Naive thymus-derived CD8-positive, alpha-beta T cell (primary cell): Measurements from ENCODE around the gene AMOTL2. TPM values are rescaled to one million over a fixed set of nuclear protein-coding genes. Genes with fewer than 3 reads are reported as not detected.
A peak's percentile ranks its signal among the peaks of the same experiment; 100 is the strongest.

Experiments
- ATAC-seq, 2 donors: fragments of 150-1000 bp; cut with Tn5 transposase in 1 of 2; sonication (Bioruptor Pico), chemical (Tn5 transposase) in 1 of 2; 1 replicate in 1 of 2; 2 replicates in 1 of 2; pipeline ENCODE4 v1.10.0; 2021; ENCODE audit warnings: mild to moderate bottlenecking in 2 of 2, moderate library complexity in 2 of 2
- POLR2A ChIA-PET: fragments of 350-600 bp; sonication (Branson Sonifier 250); formaldehyde crosslinking; loops from one replicate; lab custom pipeline; 2021; ENCODE audit warnings: antibody characterized with exemption; lab: Charles Lee
- DNase-seq, 10 donors: peaks; one replicate each; pipeline versions ENCODE4 v3.0.0 to v3.0.0-alpha.2; 2020 to 2022
- H3K27ac Mint-ChIP-seq, 10 donors: one replicate each; pipeline ENCODE4 v1.8.0; 2020 to 2022; ENCODE audit warnings: mild to moderate bottlenecking in 10 of 10, mixed read lengths in 10 of 10, moderate library complexity in 4 of 10, inconsistent platforms in 1 of 10
- H3K27me3 Mint-ChIP-seq, 5 donors: one replicate each; pipeline ENCODE4 v1.8.0; 2021 to 2022; ENCODE audit warnings: mixed read lengths in 5 of 5
- H3K36me3 Mint-ChIP-seq, 3 donors: one replicate each; pipeline ENCODE4 v1.8.0; 2020 to 2022; ENCODE audit warnings: mixed read lengths in 3 of 3, mild to moderate bottlenecking in 2 of 3, inconsistent platforms in 1 of 3
- H3K4me1 Mint-ChIP-seq, 4 donors: one replicate each; pipeline ENCODE4 v1.8.0; 2021 to 2022; ENCODE audit warnings: mixed read lengths in 4 of 4
- H3K4me3 Mint-ChIP-seq, 10 donors: one replicate each; pipeline ENCODE4 v1.8.0; 2020 to 2022; ENCODE audit warnings: mild to moderate bottlenecking in 10 of 10, mixed read lengths in 10 of 10, moderate library complexity in 6 of 10, inconsistent platforms in 1 of 10
- H3K9me3 Mint-ChIP-seq, 9 donors: one replicate each; pipeline ENCODE4 v1.8.0; 2020 to 2022; ENCODE audit warnings: mixed read lengths in 9 of 9, mild to moderate bottlenecking in 3 of 9, inconsistent platforms in 1 of 9, moderate library complexity in 1 of 9
- polyA plus RNA-seq, 3 donors: library from polyadenylated mRNA; unstranded; fragments of 300-500 nt; fragmentation: Illumina TruSeq; gene quantifications; one replicate each; pipeline ENCODE4 v1.2.3, GENCODE V29; 2021
- total RNA-seq, 8 experiments: library from RNA in 2 of 8; stranded (reverse) in 2 of 8; gene quantifications; one replicate each; pipeline ENCODE4 v1.2.3 and lab custom pipeline; 2021 to 2026

Gene AMOTL2
- total and polyA plus RNA-seq, 5 experiments from 2014 or later = not detected

DNA sequence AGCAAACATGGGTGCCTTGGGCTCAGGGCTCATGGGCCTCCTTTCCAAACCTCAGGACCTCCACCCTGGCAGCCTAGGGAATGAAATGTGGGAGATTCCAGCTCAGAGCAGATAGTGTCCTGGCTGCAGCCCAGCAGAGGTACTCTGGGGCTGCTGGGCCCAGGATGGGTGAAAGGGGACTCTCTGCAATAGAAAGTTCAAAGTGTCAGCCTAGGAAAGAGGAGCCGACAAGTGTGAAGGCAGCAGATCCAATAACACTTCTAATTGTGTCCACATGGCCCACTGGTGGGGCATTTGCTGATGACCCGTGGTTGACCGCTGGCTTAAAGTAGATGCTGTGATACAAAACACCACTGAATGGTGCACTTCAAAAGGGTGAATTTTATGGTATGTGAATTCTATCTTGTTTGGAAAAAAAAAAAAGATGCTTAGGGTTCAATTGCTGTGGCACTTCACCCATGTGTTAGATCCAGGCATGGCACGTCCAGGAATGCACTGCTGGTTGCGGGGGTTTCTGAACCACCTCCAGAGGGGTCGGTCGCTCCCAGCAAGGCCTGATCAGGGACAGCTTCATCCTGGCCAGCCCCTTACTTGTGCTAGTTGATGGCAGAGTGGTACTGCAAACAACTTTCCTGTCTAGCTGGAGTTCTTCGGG is 20.9 kb downstream of the AMOTL2 start:
- Mint-ChIP-seq H3K27ac (peak overlapping the region in 1 of 10 donors; percentile 28), H3K36me3 (no peaks in the 10 kb centered on the region), H3K9me3 (no peaks in the 10 kb centered on the region), H3K27me3 (no peaks in the 10 kb centered on the region), H3K4me3 (no peak overlapping the region), H3K4me1 (peaks cover 0 to 5% (median 0%) of the 10 kb centered on the region in 4 donors)
- POLR2A ChIA-PET = no interaction called here
- DNase-seq = no peak
- no peak for ATAC-seq

DNA sequence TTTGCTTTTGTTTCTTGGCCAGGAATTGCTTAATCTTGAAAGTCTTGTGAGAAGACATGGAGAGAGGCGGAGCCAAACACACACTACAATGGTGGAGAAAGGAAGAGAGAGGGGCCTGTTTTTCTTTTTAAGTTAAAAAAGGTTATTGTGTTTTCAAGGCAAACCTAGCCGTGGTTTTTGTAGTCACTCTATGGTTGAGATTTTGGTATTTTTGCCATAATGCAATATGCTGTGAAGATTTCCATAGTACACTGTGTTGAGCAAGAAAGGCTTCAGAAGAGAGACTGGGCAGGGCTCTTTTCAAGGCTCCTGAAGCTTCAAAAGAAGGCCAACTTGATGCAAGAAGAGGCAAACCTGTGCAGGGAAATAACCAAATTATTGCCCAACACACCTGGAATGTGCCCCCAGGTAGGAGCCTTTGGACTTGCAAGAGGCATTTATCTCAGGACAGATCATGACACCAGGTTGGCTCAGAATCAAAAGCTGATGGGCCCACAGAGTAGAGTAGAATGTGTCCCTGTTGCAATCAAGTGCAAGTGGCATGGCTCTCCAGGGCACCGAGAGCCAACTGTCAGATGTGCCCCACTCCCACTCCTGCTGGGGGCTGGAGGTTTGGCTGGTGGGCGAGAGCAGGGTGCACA is 22.1 kb downstream of the AMOTL2 start:
- POLR2A ChIA-PET = no interaction called here
- Mint-ChIP-seq H3K27ac (no peak overlapping the region), H3K4me1 (peaks cover 0 to 5% (median 0%) of the 10 kb centered on the region in 4 donors), H3K4me3 (no peak overlapping the region), H3K9me3 (peaks cover 0 to 6% (median under 1%) of the 10 kb centered on the region in 9 donors), H3K36me3 (peaks cover 0 to 4% (median 0%) of the 10 kb centered on the region in 3 donors), H3K27me3 (no peaks in the 10 kb centered on the region)
- no peak for DNase-seq
- no peak for ATAC-seq

DNA sequence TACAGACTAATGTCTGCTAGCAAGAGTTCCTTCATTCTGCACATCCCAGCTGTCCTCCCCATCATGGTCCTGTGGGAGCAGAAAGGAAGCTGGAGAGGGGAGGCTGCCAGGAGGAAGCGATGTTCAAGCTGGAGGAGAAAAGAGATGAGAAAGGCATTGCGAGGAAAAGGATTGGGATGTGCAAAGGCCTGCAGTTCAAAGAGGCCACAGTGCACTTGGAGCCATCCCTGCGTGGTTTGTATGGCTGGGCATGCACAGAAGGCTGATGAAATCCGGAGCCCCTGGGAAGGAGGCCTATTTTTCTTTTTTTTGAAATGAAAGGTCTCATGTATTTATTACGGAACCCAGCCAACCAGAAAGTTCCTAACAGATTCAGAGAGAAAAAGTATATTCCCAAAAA is 22.8 kb downstream of the AMOTL2 start:
- ATAC-seq = no peak
- Mint-ChIP-seq H3K36me3 (peaks cover 0 to 7% (median 6%) of the 10 kb centered on the region in 3 donors), H3K27me3 (no peaks in the 10 kb centered on the region), H3K27ac (no peak overlapping the region), H3K4me1 (peaks cover 0 to 5% (median 0%) of the 10 kb centered on the region in 4 donors), H3K4me3 (no peak overlapping the region), H3K9me3 (peaks cover 0 to 13% (median 8%) of the 10 kb centered on the region in 9 donors)
- POLR2A ChIA-PET = no interaction called here
- no peak for DNase-seq

DNA sequence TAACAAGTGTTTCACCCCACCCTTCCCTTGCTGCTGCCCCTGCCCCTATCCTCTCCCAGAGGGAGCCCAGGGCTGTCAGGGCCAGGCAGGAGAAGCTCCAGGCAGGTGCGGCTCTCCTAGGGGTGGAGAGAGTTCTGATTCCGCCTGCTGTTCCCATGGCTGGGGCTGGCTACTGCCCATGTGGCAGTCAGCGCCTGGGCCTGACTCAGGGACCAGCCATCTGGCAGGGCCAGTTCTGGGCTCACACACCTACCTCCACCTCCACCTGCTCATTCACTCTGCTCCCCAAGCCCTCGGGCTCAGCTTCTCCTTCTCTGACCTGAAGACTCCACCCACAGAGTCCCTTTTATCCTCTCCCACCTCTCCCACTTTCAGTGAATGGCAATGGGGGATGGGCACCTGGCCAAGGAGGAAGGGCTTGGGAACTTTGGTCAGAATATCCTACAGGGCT is 23.4 kb downstream of the AMOTL2 start:
- Mint-ChIP-seq H3K9me3 (peaks cover 0 to 16% (median 12%) of the 10 kb centered on the region in 9 donors), H3K27ac (no peak overlapping the region), H3K4me3 (no peak overlapping the region), H3K27me3 (no peaks in the 10 kb centered on the region), H3K4me1 (peaks cover 0 to 5% (median 0%) of the 10 kb centered on the region in 4 donors), H3K36me3 (peaks cover 0 to 11% (median 11%) of the 10 kb centered on the region in 3 donors)
- ATAC-seq (no peak), DNase-seq (no peak)
- POLR2A ChIA-PET = no interaction called here

DNA sequence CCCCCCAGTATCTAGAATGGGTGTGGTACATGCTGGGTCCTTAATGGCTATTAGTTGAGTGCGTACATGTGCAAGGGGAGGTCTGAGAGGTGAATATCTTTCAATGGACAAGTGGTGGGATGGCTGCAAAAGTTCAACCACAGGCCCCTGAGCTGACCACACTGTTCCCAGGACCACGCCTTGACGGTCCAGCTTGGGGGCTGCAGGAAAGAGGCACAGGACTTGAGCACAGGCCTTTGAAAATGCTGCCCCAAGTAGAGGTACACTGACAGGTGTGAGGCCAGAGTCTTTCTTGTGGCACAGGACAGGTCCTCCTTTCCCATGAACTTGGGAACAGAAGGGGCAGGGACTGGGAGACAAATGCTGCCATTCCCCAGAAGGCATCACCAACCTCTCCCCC is 24.0 kb downstream of the AMOTL2 start:
- Mint-ChIP-seq H3K36me3 (peaks cover 0 to 11% (median 11%) of the 10 kb centered on the region in 3 donors), H3K4me1 (peaks cover 0 to 5% (median 0%) of the 10 kb centered on the region in 4 donors), H3K27ac (no peak overlapping the region), H3K27me3 (peaks cover 0 to 1% (median 0%) of the 10 kb centered on the region in 5 donors), H3K9me3 (peaks cover 0 to 17% (median 12%) of the 10 kb centered on the region in 9 donors), H3K4me3 (no peak overlapping the region)
- no peak for ATAC-seq
- POLR2A ChIA-PET = no interaction called here
- no peak for DNase-seq

DNA sequence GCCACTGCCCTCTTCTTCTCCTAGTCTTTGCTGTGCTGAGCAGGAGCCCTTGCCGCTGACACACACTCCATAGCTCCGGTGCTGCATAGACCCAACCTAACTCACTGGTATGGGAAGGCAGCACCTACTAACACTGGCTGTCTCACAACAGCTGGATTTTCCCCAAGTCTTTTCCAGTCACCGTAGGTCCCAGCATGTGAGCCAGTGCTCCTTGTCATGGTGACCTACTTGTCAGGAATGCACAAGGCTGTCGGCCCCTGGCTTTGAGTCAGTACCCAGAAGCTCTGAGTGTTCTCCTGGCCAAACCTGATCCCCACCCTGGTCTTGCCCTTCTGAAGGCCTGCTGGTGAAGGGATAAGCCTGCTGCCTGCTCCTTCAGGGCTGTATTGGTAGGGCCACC is 25.7 kb downstream of the AMOTL2 start:
- peaks cover 0 to 5% (median 0%) of the 10 kb centered on the region in 4 donors for H3K4me1 Mint-ChIP-seq
- H3K4me3 Mint-ChIP-seq = no peak overlapping the region

DNA sequence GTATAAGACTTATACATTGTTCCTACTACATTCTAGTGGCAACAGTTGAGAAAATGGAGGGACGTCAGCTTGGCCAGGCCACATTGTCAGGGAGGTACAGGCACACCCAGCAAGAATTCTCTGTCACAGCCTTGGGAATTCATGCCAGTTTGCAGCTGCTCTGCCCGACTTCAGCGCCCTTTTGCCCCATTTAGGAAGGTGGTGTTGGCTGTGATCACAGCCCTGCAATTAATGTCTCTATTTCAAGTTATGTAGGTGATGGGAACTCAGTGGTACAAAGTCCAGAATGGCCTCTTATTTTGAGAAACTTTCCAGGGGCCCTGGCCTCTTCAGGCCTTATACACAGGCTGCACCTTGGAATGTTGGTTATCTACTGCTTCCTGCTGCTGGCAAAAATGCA is 26.7 kb downstream of the AMOTL2 start:
- Mint-ChIP-seq H3K9me3 (peaks cover 0 to 19% (median 12%) of the 10 kb centered on the region in 9 donors), H3K27ac (no peak overlapping the region), H3K27me3 (peaks cover 0 to 6% (median 0%) of the 10 kb centered on the region in 5 donors), H3K4me3 (no peak overlapping the region), H3K4me1 (peaks cover 0 to 5% (median 0%) of the 10 kb centered on the region in 4 donors), H3K36me3 (peaks cover 0 to 11% (median 11%) of the 10 kb centered on the region in 3 donors)
- DNase-seq (no peak), ATAC-seq (no peak)
- POLR2A ChIA-PET = no interaction called here

More for the DNA sequence above, 25.7 kb downstream of the AMOTL2 start:
- ATAC-seq = no peak
- Mint-ChIP-seq H3K27ac (no peak overlapping the region), H3K36me3 (peaks cover 0 to 11% (median 11%) of the 10 kb centered on the region in 3 donors), H3K9me3 (peaks cover 0 to 19% (median 12%) of the 10 kb centered on the region in 9 donors), H3K27me3 (peaks cover 0 to 6% (median 0%) of the 10 kb centered on the region in 5 donors)
- DNase-seq = no peak
- POLR2A ChIA-PET = no interaction called here

DNA sequence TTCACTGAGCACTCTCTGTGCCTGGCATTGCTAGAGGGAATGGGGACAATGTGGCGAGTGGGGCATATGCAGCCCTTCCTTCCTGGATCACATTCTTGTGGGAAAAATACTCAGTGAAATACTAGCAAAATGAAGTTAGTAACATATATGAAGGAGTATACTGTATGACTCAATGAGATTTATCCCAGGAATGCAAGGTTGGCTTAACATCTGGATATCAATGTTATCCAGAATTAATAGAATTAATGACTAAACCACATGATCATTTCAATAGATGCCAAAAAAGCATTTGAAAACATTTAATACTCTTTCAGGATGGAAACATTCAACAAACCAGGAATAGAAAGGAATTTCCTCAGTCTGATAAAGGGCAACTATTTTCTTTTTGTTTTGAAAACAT is 27.5 kb downstream of the AMOTL2 start:
- ATAC-seq (no peak), DNase-seq (no peak)
- Mint-ChIP-seq H3K36me3 (peaks cover 0 to 11% (median 11%) of the 10 kb centered on the region in 3 donors), H3K27me3 (peaks cover 0 to 6% (median 0%) of the 10 kb centered on the region in 5 donors), H3K4me1 (peaks cover 0 to under 1% (median 0%) of the 10 kb centered on the region in 4 donors), H3K9me3 (peaks cover 0 to 19% (median 12%) of the 10 kb centered on the region in 9 donors), H3K4me3 (no peak overlapping the region), H3K27ac (no peak overlapping the region)
- POLR2A ChIA-PET = no interaction called here

DNA sequence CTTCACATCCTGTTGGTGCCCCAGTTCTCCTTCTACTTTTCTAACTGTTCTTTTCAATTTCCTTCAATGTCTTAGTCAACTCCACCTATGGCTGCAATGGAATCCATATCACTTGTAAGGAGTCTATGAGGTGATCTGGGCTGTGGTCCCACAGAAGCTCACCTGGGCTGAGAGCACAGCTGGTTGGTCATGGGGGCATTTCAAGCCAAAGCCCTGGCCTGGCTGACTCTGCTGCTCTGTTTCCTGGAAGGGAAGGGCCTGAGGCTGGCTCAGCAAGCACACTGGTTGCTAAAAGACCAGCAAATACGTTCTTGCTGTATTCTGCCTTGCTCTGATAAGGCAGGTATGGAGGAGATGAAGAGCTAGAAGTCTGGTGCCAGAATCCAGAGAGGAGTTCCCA is 29.0 kb downstream of the AMOTL2 start:
- Mint-ChIP-seq H3K4me3 (no peak overlapping the region), H3K27me3 (peaks cover 0 to 6% (median 0%) of the 10 kb centered on the region in 5 donors), H3K36me3 (peaks cover 0 to 11% (median 11%) of the 10 kb centered on the region in 3 donors), H3K4me1 (no peaks in the 10 kb centered on the region), H3K9me3 (peaks cover 0 to 19% (median 12%) of the 10 kb centered on the region in 9 donors), H3K27ac (peak overlapping the region in 1 of 10 donors; percentile 5)
- POLR2A ChIA-PET = no interaction called here
- no peak for ATAC-seq
- DNase-seq = no peak

DNA sequence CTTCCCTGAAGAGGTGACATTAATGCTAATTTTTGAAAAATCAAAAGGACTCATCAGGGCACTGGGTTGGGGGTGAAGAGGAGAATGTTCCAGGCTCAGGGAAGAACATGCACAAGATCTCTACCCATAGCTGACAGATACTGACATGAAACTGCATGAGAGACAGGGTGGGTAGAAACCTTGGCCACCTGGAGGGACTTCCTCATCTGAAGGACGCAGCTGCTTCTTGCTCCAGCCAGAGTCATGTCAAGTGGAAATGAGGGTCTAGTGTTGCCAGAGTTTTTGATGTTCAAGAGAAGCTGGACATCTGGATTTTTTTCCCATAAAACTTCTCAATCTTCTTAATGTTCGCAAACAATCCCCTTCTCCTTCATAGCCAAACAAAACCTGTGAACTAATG is 29.7 kb downstream of the AMOTL2 start:
- ATAC-seq = no peak
- H3K27ac Mint-ChIP-seq = no peak overlapping the region

DNA sequence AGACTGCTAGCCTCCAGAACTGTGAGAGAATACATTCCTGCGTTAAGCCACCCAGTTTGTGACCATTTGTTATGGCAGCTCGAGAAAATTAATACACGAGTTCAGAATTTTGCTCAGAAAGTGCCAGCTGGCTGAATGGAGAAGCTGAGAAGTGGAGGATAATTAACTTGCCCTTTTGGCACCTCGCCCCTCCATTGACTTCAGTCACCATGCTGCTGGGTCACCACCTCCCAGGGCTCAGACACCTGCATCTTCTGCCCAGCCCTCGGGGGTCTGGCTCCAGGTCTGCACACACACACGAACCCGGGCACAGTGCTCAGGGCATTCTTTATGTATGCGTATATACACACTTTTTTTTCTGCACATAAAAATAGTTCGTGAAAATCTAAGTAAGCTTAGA is 32.0 kb downstream of the AMOTL2 start:
- DNase-seq (no peak), ATAC-seq (no peak)
- no peaks in the 10 kb centered on the region for H3K4me1 Mint-ChIP-seq
- no peak overlapping the region for H3K27ac Mint-ChIP-seq
- peaks cover 0 to 6% (median 0%) of the 10 kb centered on the region in 5 donors for H3K27me3 Mint-ChIP-seq
- H3K9me3 Mint-ChIP-seq = peaks cover 0 to 14% (median 11%) of the 10 kb centered on the region in 9 donors
- POLR2A ChIA-PET = no interaction called here
- no peak overlapping the region for H3K4me3 Mint-ChIP-seq
- H3K36me3 Mint-ChIP-seq = peaks cover 0 to 11% (median 9%) of the 10 kb centered on the region in 3 donors

More for the DNA sequence above, 29.7 kb downstream of the AMOTL2 start:
- no peak overlapping the region for H3K4me3 Mint-ChIP-seq
- DNase-seq = no peak
- H3K36me3 Mint-ChIP-seq = peaks cover 0 to 11% (median 11%) of the 10 kb centered on the region in 3 donors
- peaks cover 0 to 6% (median 0%) of the 10 kb centered on the region in 5 donors for H3K27me3 Mint-ChIP-seq
- POLR2A ChIA-PET = no interaction called here
- no peaks in the 10 kb centered on the region for H3K4me1 Mint-ChIP-seq
- peaks cover 0 to 19% (median 12%) of the 10 kb centered on the region in 9 donors for H3K9me3 Mint-ChIP-seq

DNA sequence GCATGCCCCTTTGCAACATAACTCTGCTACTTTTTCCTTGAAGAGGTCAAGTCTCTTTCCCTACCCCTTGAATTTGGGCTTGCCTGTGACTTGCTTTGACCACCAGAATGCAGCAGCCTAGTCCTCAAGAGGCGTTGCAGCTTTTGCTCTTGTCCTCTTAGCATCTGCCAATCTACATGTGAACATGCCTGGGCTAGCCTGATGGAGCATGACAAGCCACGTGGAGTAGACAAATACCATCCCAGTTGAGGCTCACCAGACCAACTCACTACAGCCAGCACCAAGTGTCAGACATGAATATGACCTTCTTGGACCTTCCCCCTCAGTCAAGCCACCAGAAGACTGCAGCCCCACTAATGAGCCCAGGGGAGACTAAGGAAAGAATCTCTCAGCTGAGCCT is 32.9 kb downstream of the AMOTL2 start:
- no peak for ATAC-seq
- DNase-seq = no peak
- Mint-ChIP-seq H3K36me3 (peaks cover 0 to 4% (median 4%) of the 10 kb centered on the region in 3 donors), H3K4me1 (no peaks in the 10 kb centered on the region), H3K27me3 (peaks cover 0 to 6% (median 0%) of the 10 kb centered on the region in 5 donors), H3K9me3 (peaks cover 0 to 6% (median 3%) of the 10 kb centered on the region in 9 donors), H3K27ac (no peak overlapping the region), H3K4me3 (no peak overlapping the region)
- POLR2A ChIA-PET = no interaction called here

DNA sequence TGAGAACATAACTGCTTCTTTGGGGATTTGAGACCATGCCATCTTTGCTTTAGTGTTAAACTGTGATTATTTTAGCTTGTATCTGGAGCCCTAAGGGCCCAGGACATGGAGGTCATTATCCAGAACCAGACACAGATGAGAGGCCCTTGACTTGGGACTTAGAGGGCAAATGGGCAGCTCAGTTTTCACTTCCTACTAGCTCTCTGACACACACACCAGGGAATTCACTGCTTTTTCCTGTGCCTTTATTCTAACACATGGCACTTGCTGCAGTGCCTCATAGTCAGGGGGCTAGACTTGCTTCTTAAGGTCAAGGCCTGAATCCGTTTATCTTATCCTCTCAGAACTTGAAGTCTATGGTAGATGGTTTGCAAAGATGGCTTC is 33.3 kb downstream of the AMOTL2 start:
- Mint-ChIP-seq H3K4me3 (no peak overlapping the region), H3K27me3 (peaks cover 0 to 6% (median 0%) of the 10 kb centered on the region in 5 donors), H3K4me1 (no peaks in the 10 kb centered on the region), H3K36me3 (no peaks in the 10 kb centered on the region), H3K27ac (no peak overlapping the region), H3K9me3 (peaks cover 0 to 3% (median 0%) of the 10 kb centered on the region in 9 donors)
- no peak for ATAC-seq
- POLR2A ChIA-PET = no interaction called here
- DNase-seq = no peak
